ENCODE data around the gene CNST. TPM values are rescaled to one million over a fixed set of nuclear protein-coding genes. Genes with fewer than 3 reads are reported as not detected.

CNST gene
- total and polyA plus RNA-seq, 9 of the 15 experiments (the other 6 are each of a cell fraction or from before 2014, with no cell fraction given): 17.0 to 55.3 (median 30.8) TPM

DNA sequence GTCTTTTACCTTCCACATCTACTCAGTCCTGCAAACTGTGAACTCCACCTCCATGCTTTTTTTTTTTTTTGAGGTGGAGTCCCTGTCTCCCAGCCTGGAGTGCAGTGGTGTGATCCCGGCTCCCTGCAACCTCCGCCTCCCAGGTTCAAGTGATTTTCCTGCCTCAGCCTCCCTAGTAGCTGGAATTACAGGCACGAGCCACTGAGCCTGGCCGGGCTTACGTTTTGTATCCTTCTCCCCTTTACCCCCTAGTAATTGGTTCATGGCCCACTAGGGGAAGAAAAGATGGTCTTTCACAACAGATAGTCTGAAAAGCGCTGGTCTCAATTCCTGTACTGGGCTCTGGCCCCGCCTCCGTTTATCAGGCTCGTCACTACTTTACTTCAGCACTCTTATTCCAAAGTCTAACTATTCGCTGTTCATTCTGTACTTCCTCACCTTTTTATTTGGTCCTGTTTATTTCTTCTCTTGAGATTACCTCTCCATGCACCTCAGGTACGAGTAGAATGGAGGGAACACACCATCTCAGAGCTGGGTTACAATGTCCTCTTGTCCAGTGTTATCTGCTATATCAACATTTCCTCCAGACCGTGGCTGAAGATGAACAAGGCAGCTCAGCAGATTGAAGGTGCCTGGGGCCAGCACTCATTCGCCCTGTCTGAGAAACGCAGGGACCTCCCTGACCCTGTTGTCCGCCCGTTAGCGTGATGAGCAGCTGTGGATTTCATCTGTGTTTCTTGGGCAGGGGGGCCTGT lies 16.2 kb downstream of the CNST start (continued):
- TF ChIP-seq, protein P1, sequence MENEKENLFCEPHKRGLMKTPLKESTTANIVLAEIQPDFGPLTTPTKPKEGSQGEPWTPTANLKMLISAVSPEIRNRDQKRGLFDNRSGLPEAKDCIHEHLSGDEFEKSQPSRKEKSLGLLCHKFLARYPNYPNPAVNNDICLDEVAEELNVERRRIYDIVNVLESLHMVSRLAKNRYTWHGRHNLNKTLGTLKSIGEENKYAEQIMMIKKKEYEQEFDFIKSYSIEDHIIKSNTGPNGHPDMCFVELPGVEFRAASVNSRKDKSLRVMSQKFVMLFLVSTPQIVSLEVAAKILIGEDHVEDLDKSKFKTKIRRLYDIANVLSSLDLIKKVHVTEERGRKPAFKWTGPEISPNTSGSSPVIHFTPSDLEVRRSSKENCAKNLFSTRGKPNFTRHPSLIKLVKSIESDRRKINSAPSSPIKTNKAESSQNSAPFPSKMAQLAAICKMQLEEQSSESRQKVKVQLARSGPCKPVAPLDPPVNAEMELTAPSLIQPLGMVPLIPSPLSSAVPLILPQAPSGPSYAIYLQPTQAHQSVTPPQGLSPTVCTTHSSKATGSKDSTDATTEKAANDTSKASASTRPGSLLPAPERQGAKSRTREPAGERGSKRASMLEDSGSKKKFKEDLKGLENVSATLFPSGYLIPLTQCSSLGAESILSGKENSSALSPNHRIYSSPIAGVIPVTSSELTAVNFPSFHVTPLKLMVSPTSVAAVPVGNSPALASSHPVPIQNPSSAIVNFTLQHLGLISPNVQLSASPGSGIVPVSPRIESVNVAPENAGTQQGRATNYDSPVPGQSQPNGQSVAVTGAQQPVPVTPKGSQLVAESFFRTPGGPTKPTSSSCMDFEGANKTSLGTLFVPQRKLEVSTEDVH (IDR thresholded peaks at IDR 0.05; ENCODE audit: low read depth, partially characterized antibody): no peak
- TF ChIP-seq SMARCE1 (IDR thresholded peaks at IDR 0.05): peak; percentile 70; the same call in 1 of the 2 replicates
- no peak for TF ChIP-seq ZNF232 (CRISPR knock-in tag; IDR thresholded peaks at IDR 0.05)
- 0 out of 2 replicates have a peak, but pooled peaks have one; percentile 53 for TF ChIP-seq GTF2E2 (tag; IDR thresholded peaks at IDR 0.05)
- TF ChIP-seq NFE2 (IDR thresholded peaks at IDR 0.05; ENCODE audit: low read depth): no peak; the same call in 1 of the 2 replicates
- TF ChIP-seq ARHGAP35 (IDR thresholded peaks at IDR 0.05; ENCODE audit: partially characterized antibody): no peak
- TF ChIP-seq CREM (IDR thresholded peaks at IDR 0.05; ENCODE audit: low read depth): no peak; the same call in 1 of the 2 replicates
- TF ChIP-seq ZNF431 (CRISPR knock-in tag; IDR thresholded peaks at IDR 0.05): no peak
- 0 out of 2 replicates have a peak, but pooled peaks have one; percentile 41 for TF ChIP-seq ZNF695 (CRISPR knock-in tag; IDR thresholded peaks at IDR 0.05)
- TF ChIP-seq CCAR2 (IDR thresholded peaks at IDR 0.05; ENCODE audit: low read depth, low read length): no peak

All from K562 (cell line).